HEK293T (cell line): ENCODE measurements around the gene TBC1D10A.

Source experiments
- CTCF ChIA-PET: fragments of 350-600 bp; formaldehyde crosslinking; extraction: SDS; loops from one replicate; lab custom pipeline; 2021; ENCODE audit warnings: antibody characterized with exemption, inconsistent platforms; lab: Yijun Ruan, JAX
- POLR2A ChIA-PET: fragments of 350-600 bp; formaldehyde crosslinking; extraction: SDS; loops from one replicate; lab custom pipeline; 2020; ENCODE audit warnings: antibody characterized with exemption, inconsistent platforms; lab: Yijun Ruan, JAX
- DNase-seq: peaks from one replicate; pipeline ENCODE4 v3.0.0; 2012; ENCODE audit warnings: mixed read lengths; ENCODE audit errors: extremely low spot score
- ARNT ChIP-seq: fragments of 450-650 bp; IDR thresholded peaks from 2 replicates; pipeline ENCODE4 v1.6.1; 2017; ENCODE audit warnings: mild to moderate bottlenecking
- BHLHE40 ChIP-seq: fragments of 450-650 bp; IDR thresholded peaks from 2 replicates; pipeline ENCODE4 v1.6.1; 2016; ENCODE audit warnings: mild to moderate bottlenecking, moderate library complexity, borderline replicate concordance
- CTBP1 ChIP-seq: fragments of 450-650 bp; IDR thresholded peaks from 2 replicates; pipeline ENCODE4 v1.6.1; 2016; ENCODE audit warnings: borderline replicate concordance
- ELF4 ChIP-seq: fragments of 450-650 bp; IDR thresholded peaks from 2 replicates; pipeline ENCODE4 v1.6.1; 2017; ENCODE audit warnings: antibody characterized with exemption
- FOXA1 ChIP-seq: fragments of 450-650 bp; IDR thresholded peaks from 2 replicates; pipeline ENCODE4 v1.6.1; 2016; ENCODE audit warnings: mild to moderate bottlenecking
- FOXK2 ChIP-seq: fragments of 450-650 bp; IDR thresholded peaks from 2 replicates; pipeline ENCODE4 v1.6.1; 2016; ENCODE audit warnings: mild to moderate bottlenecking
- FOXM1 ChIP-seq: fragments of 450-650 bp; IDR thresholded peaks from 2 replicates; pipeline ENCODE4 v1.6.1; 2017; ENCODE audit warnings: mild to moderate bottlenecking, borderline replicate concordance
- HDGF ChIP-seq: fragments of 450-650 bp; IDR thresholded peaks from 2 replicates; pipeline ENCODE4 v1.6.1; 2017; ENCODE audit warnings: antibody characterized with exemption, borderline replicate concordance
- L3MBTL2 ChIP-seq: fragments of 450-650 bp; conservative IDR thresholded peaks from 2 replicates; pipeline ENCODE4 v1.6.1; 2016; ENCODE audit warnings: mild to moderate bottlenecking
- LEF1 ChIP-seq: fragments of 450-650 bp; IDR thresholded peaks from 2 replicates; pipeline ENCODE4 v1.6.1; 2017; ENCODE audit warnings: mild to moderate bottlenecking, borderline replicate concordance
- NFRKB ChIP-seq: fragments of 450-650 bp; IDR thresholded peaks from 2 replicates; pipeline ENCODE4 v1.6.1; 2016; ENCODE audit warnings: mild to moderate bottlenecking, moderate library complexity
- PKNOX1 ChIP-seq: fragments of 450-650 bp; IDR thresholded peaks from 2 replicates; pipeline ENCODE4 v1.6.1; 2016
- SP1 ChIP-seq: fragments of 450-650 bp; IDR thresholded peaks from 2 replicates; pipeline ENCODE4 v1.6.1; 2017
- SUZ12 ChIP-seq: fragments of 450-650 bp; IDR thresholded peaks from 2 replicates; pipeline ENCODE4 v1.6.1; 2016; ENCODE audit warnings: mild to moderate bottlenecking
- TARDBP ChIP-seq: fragments of 450-650 bp; IDR thresholded peaks from 2 replicates; pipeline ENCODE4 v1.6.1; 2016
- ZNF384 ChIP-seq: fragments of 450-650 bp; IDR thresholded peaks from 2 replicates; pipeline ENCODE4 v1.6.1; 2016

TBC1D10A gene

GRCh38 chr22:30290342-30291057 lies 36.2 kb downstream of the TBC1D10A start:
- ChIA-PET POLR2A (interaction anchor here (0.7 to 2.3 kb wide), 5 partner anchors 11 to 107 kb away, joined by 3 to 16 read pairs (median 4); partner anchors contain the start of genes CCDC157, RNF215, SEC14L2 and SF3A1), CTCF (interaction anchor here (0.5 to 0.8 kb wide), 3 partner anchors 97 to 105 kb away, joined by 3 to 6 read pairs (median 3); no protein-coding TSS in a partner anchor)
- DNase-seq = no peak
- TF ChIP-seq FOXM1 (no peak), BHLHE40 (no peak), SUZ12 (no peak), ELF4 (no peak), PKNOX1 (no peak), HDGF (no peak), L3MBTL2 (no peak), CTBP1 (no peak), ZNF384 (no peak), FOXK2 (no peak), TARDBP (no peak), SP1 (no peak), NFRKB (no peak), LEF1 (no peak), FOXA1 (no peak), ARNT (no peak)

GRCh38 chr22:30289980-30290313 lies 36.8 kb downstream of the TBC1D10A start:
- ChIA-PET CTCF (interaction anchor here (0.6 kb wide), 1 partner anchor 98 kb away, joined by 3 read pairs; no protein-coding TSS in a partner anchor), POLR2A (interaction anchor here (2.0 to 2.3 kb wide), 2 partner anchors 37 to 66 kb away, joined by 10 to 16 read pairs; partner anchors contain the start of genes CCDC157, SF3A1 and TBC1D10A)
- TF ChIP-seq FOXM1 (no peak), FOXK2 (no peak)
- no peak for DNase-seq

- ChIA-PET CTCF (interaction anchor here (0.6 to 2.5 kb wide), 6 partner anchors 12 to 816 kb away, joined by 3 to 19 read pairs (median 6); partner anchors contain the start of gene TBC1D10A), POLR2A (interaction anchor here (0.9 to 2.3 kb wide), 8 partner anchors 9 to 108 kb away, joined by 3 to 16 read pairs (median 6); partner anchors contain the start of genes CCDC157, SEC14L2, SF3A1 and TBC1D10A)
- DNase-seq = peak; percentile 100
- 0 out of 2 replicates have a peak, but pooled peaks have one; percentile 3 for TF ChIP-seq L3MBTL2
- TF ChIP-seq LEF1 = no peak
- TF ChIP-seq ARNT = no peak
- no peak for TF ChIP-seq SP1
- no peak for TF ChIP-seq FOXM1
- no peak for TF ChIP-seq ELF4
- no peak for TF ChIP-seq PKNOX1
- no peak for TF ChIP-seq TARDBP
Measured at GRCh38 chr22:30289141-30289979, 37.4 kb downstream of the TBC1D10A start, which contains the start of gene CASTOR1. CASTOR1 (minus strand) TSS chr22:30289505; CDS start chr22:30289497, 8 bp downstream.

- DNase-seq = no peak
- ChIA-PET POLR2A (interaction anchor here (0.7 to 1.9 kb wide), 11 partner anchors 8 to 135 kb away, joined by 3 to 11 read pairs (median 4); partner anchors contain the start of genes CCDC157, RNF215, SEC14L2 and SF3A1), CTCF (interaction anchor here (0.6 to 2.5 kb wide), 25 partner anchors 8 to 815 kb away, joined by 3 to 24 read pairs (median 4); partner anchors contain the start of genes CCDC157, RNF215, SEC14L2 and SF3A1)
- TF ChIP-seq L3MBTL2 = 0 out of 2 replicates have a peak, but pooled peaks have one; percentile 9
- no peak for TF ChIP-seq TARDBP
Measured at GRCh38 chr22:30288419-30289140, 38.2 kb downstream of the TBC1D10A start.

- peak; percentile 76 for DNase-seq
Measured at GRCh38 chr22:30287648-30288418, 38.9 kb downstream of the TBC1D10A start.

More at GRCh38 chr22:30287648-30288418, 38.9 kb downstream of the TBC1D10A start:
- TF ChIP-seq LEF1 (0 out of 2 replicates have a peak, but pooled peaks have one; percentile 12), FOXK2 (no peak), SP1 (no peak), ARNT (no peak), SUZ12 (no peak), CTBP1 (no peak), FOXM1 (no peak), HDGF (0 out of 2 replicates have a peak, but pooled peaks have one; percentile 84), NFRKB (no peak)
- ChIA-PET POLR2A (interaction anchor here (0.7 to 1.9 kb wide), 11 partner anchors 8 to 136 kb away, joined by 3 to 11 read pairs (median 4); partner anchors contain the start of genes CCDC157, RNF215, SEC14L2 and SF3A1), CTCF (interaction anchor here (0.6 to 2.5 kb wide), 25 partner anchors 9 to 379 kb away, joined by 3 to 24 read pairs (median 4); partner anchors contain the start of genes CCDC157, RNF215, SEC14L2 and SF3A1)
